ENCODE measurements around the gene ENG.

Gene ENG

DNA sequence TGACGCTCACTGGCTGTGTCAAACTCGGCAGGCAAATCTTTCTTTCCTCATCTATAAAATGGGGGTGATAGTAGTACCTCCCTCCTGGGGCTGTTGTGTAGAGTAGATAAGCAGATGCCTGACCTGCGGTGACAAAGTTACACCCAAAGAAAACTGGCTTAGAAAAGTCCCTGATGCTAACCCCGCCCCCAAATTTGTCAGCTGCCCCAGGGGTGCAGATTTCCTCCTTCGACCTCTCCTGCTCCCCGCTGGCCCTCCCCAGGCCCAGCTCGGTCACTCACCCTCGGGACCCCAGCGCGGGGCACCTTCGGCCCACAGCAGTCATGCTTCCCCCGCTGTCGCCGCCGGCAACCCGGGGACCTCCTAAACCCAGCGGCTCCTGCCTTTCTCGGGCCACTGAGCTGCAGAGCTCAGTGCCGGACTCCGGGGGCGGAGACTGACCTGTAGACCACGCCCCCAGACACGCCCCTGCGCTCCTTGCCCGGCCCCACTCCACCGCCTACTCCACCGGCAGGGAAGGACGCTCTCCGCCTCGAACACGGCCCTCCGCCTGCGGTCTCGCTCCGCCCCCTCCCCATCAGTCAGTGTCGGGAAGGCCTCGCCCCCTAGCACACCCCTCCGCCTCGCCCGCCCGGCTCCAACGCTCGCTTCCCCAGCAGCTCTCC, 83.4 kb downstream of the ENG start:
- DNase-seq, result peak; percentile 97

DNA sequence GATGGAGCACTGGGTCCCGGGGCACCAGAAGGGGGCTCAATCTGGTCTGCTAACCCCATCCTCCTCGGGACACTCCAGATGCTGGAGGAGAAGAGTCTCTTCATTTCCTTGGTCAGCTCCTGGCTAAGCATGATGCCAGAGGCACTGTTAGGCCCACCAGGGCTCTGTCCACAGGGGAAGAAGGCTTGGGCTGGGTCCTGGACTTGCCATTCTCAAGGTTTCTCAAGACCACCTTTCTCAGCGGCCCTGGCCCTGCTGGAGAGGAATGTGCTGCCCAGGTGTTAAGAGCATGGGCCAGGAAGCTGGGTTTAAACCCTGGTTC, 83.9 kb downstream of the ENG start:
- DNase-seq, result no peak

DNA sequence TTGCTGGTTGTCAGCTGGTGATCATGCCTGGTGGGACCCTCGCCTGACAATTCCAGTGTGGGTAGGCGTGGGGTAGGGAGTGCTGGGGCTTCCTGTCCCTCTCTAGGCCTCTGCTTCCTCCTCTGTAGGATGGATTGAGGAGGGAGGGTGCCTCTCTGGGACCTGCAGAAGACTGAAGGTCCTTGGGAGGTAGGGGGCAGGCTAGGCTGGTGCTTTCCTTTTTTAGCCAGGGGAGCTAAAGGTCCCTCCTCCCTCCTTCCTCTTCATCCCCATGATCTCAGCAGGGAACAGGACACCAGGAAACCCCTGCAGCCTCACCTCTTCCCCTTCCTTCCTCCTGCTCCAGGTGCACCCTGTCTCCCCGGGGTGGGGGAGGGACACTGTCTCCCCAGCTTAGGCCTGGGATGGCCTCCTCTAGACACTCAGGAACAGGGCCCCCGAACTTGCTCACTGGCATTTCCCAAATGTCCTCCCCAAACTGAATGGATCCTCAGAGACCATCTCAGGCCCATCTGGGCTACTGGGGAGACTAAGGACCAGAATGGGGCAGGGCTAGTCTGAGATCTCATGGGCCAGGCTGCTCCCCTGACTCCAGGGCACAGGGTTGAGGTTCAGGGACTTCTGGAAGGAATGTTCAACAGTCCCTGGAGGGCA, 84.4 kb downstream of the ENG start:
- no peak for DNase-seq

DNA sequence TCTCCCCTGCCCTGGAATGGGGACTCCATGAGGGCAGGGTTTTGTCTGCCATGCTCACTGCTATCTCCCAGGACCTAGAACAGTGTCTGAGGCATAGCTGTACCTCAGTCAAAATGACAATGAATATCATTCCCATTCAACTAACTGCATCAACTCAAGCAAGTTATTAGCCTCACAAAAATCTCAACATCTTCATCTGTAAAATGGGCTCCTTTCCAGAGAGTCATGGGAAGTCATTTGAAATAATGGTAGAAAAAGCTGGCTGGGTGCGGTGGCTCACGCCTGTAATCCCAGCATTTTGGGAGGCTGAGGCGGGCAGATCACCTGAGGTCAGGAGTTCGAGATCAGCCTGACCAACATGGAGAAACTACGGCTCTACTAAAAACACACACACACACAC, 85.4 kb downstream of the ENG start:
- no peak for DNase-seq

DNA sequence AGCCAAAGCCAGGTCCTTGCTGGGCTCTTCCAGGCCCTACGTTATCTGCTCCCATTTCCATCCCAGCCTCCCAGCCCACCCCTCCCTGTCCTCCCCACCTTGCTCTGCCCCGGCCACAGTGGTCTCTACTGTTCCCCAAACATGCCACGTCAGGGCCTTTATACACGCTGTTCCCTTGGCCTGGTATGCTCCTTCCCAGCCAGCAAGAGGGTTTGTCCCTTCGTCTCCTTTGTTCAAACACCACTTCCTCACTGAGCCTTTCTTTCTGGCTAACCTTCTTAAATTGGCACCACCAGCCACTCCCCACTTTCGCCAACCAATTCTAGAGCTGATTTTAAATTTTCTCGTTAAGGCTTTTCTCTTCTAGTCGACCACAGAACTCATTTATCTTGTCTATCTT, 85.8 kb downstream of the ENG start:
- DNase-seq, result no peak

DNA sequence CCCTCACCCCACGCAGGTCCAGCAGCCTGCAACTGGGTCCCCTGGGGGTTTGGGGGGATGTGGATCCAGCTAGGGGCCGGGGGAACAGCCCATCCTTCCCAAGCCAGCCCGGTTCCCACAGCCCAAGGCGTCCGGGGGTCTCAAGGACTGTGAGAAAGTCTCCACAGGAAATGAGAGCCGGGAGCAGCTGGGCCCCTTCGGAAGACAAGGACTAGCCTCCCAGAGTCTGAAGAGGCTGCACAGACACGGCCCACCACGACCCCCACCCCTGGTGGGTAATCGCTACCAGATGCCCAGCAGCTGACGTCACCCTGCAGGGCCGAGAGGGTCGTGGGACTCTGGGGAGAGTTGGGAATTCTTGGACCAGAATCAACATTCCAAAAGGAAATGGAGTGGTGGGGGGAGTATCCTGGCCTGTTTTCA, 86.5 kb downstream of the ENG start:
- no peak for DNase-seq

DNA sequence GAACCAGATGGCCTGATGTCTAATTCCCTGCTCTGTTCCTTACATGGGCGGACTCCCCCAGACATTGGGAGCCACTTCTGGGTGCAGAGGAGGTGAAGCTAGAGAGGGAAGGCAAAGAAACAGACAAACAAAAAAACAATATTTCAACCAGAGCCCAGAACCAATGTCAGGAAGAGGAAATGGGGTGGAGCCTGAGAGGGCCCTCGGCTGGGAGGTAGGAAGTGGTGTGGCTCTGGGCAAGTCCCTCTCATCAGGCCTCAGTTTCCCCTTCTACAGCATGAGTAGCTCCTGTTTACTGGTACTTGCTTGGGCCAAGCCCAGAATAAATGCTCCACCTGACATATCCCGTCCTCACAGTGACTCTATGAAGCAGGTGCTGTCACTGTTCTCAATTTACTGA, 87.0 kb downstream of the ENG start:
- DNase-seq, result no peak

DNA sequence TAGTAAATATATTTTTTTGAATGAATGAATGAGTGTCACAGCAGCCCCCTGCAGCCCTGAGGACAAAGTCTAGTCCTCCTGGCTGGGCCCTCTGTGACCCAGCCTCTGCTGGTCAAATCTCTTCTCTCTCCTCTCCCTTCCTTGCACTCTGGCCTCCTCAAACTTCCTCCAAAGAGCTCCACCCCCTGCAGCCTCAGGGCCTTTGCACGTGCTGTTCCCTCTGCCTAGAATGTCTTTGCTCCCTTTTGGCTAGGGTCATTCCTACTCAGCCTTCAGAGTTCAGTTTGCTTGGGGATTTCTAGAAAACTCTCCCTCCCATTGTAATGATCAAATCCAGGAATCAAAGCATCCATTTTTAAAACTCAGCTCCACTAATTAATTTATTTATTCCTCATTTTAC, 89.0 kb downstream of the ENG start:
- DNase-seq, result no peak

Measured in NCI-H1092 treated with DMSO at 0.1 percent for 48 hours (cell line).